WTC11 (cell line): ENCODE results near the gene SPO11. TPM values are rescaled to one million over a fixed set of nuclear protein-coding genes. Genes with fewer than 3 reads are reported as not detected.
A peak's percentile ranks its signal among the peaks of the same experiment; 100 is the strongest.

Experiments used
- ATAC-seq: fragments of 200-7000 bp; cut with Tn5 transposase; 2 replicates; pipeline ENCODE4 v1.10.0; 2021; ENCODE audit warnings: mild to moderate bottlenecking, moderate library complexity
- CTCF ChIA-PET: fragments of 300-600 bp; sonication (Branson Sonifier 250); formaldehyde crosslinking; loops from one replicate; lab custom pipeline; 2021; ENCODE audit warnings: antibody characterized with exemption; lab: Charles Lee
- POLR2A ChIA-PET: fragments of 350-600 bp; sonication (Branson Sonifier 250); formaldehyde crosslinking; loops from one replicate; lab custom pipeline; 2021; ENCODE audit warnings: antibody characterized with exemption; lab: Charles Lee
- DNase-seq: peaks from one replicate; pipeline ENCODE4 v3.0.0; 2021; ENCODE audit warnings: low spot score
- H3K27ac Mint-ChIP-seq: 2 replicates; pipeline ENCODE4 v1.8.0; 2021; ENCODE audit warnings: mixed read lengths
- H3K27me3 Mint-ChIP-seq: 2 replicates; pipeline ENCODE4 v1.8.0; 2021; ENCODE audit warnings: low read depth, mild to moderate bottlenecking, moderate library complexity, mixed read lengths
- H3K36me3 Mint-ChIP-seq: 2 replicates; pipeline ENCODE4 v1.8.0; 2021; ENCODE audit warnings: mixed read lengths
- H3K4me1 Mint-ChIP-seq: 2 replicates; pipeline ENCODE4 v1.8.0; 2022; ENCODE audit warnings: mixed read lengths
- H3K4me3 Mint-ChIP-seq: 2 replicates; pipeline ENCODE4 v1.8.0; 2021; ENCODE audit warnings: mild to moderate bottlenecking, moderate library complexity, mixed read lengths
- H3K9me3 Mint-ChIP-seq: 2 replicates; pipeline ENCODE4 v1.8.0; 2021; ENCODE audit warnings: mixed read lengths
- ARID4B ChIP-seq: sonication (generic); formaldehyde crosslinking; IDR thresholded peaks from 2 replicates; pipeline ENCODE4 v1.8.0; 2023; ENCODE audit warnings: missing genetic modification reagents, mild to moderate bottlenecking, borderline replicate concordance
- ESRRA ChIP-seq: sonication (generic); formaldehyde crosslinking; IDR thresholded peaks from 2 replicates; pipeline ENCODE4 v1.8.1; 2022; ENCODE audit warnings: mild to moderate bottlenecking, missing genetic modification reagents, borderline replicate concordance
- GABPB1 ChIP-seq: sonication (generic); formaldehyde crosslinking; IDR thresholded peaks from 2 replicates; pipeline ENCODE4 v1.8.1; 2023; ENCODE audit warnings: mild to moderate bottlenecking, missing genetic modification reagents
- GRHL2 ChIP-seq: fragments of 250-450 bp; sonication (Bioruptor Pico); IDR thresholded peaks from 2 replicates; pipeline ENCODE4 v1.8.0; 2022; ENCODE audit warnings: mild to moderate bottlenecking, moderate library complexity; ENCODE audit not compliant: insufficient replicate concordance, severe bottlenecking
- GTF2I ChIP-seq: fragments of 250-450 bp; sonication (Bioruptor Pico); conservative IDR thresholded peaks from 2 replicates; pipeline ENCODE4 v1.4.0; 2021; ENCODE audit warnings: mild to moderate bottlenecking
- HMGXB4 ChIP-seq: sonication (generic); formaldehyde crosslinking; IDR thresholded peaks from 2 replicates; pipeline ENCODE4 v1.8.1; 2023; ENCODE audit warnings: mild to moderate bottlenecking, moderate library complexity, missing genetic modification reagents
- MYBL2 ChIP-seq: sonication (generic); formaldehyde crosslinking; IDR thresholded peaks from 2 replicates; pipeline ENCODE4 v1.8.1; 2023; ENCODE audit warnings: mild to moderate bottlenecking, moderate library complexity, missing genetic modification reagents
- NFATC4 ChIP-seq: fragments of 250-450 bp; sonication (Bioruptor Pico); IDR thresholded peaks from 2 replicates; pipeline ENCODE4 v1.9.0; 2021; ENCODE audit warnings: mild to moderate bottlenecking
- NR2C2 ChIP-seq: sonication (generic); formaldehyde crosslinking; IDR thresholded peaks from 2 replicates; pipeline ENCODE4 v1.8.0; 2022; ENCODE audit warnings: mild to moderate bottlenecking, missing genetic modification reagents
- PRDM15 ChIP-seq: sonication (generic); formaldehyde crosslinking; IDR thresholded peaks from 2 replicates; pipeline ENCODE4 v1.8.0; 2022; ENCODE audit warnings: missing genetic modification reagents
- RELA ChIP-seq: sonication (generic); formaldehyde crosslinking; IDR thresholded peaks from 2 replicates; pipeline ENCODE4 v1.8.1; 2022; ENCODE audit warnings: missing genetic modification reagents, mild to moderate bottlenecking, borderline replicate concordance
- ZBTB43 ChIP-seq: sonication (generic); formaldehyde crosslinking; IDR thresholded peaks from 2 replicates; pipeline ENCODE4 v1.8.1; 2023; ENCODE audit warnings: mild to moderate bottlenecking, missing genetic modification reagents
- ZNF423 ChIP-seq: fragments of 250-450 bp; sonication (Bioruptor Pico); IDR thresholded peaks from 2 replicates; pipeline ENCODE4 v2.1.2; 2022; ENCODE audit warnings: mild to moderate bottlenecking, moderate library complexity
- ZNF671 ChIP-seq: fragments of 250-450 bp; sonication (Bioruptor Pico); IDR thresholded peaks from 2 replicates; pipeline ENCODE4 v1.8.0; 2021; ENCODE audit warnings: mild to moderate bottlenecking
- total RNA-seq: library from RNA; stranded (reverse); gene quantifications from 3 replicates; pipeline ENCODE4 v1.2.3, GENCODE V29; 2021
- TF ChIP-seq, protein P1 (sequence below): sonication (generic); formaldehyde crosslinking; IDR thresholded peaks from 2 replicates; pipeline ENCODE4 v1.8.1; 2023; ENCODE audit warnings: mild to moderate bottlenecking, missing genetic modification reagents, borderline replicate concordance
- TF ChIP-seq, protein P2 (sequence below): fragments of 200-600 bp; IDR thresholded peaks from 2 replicates; pipeline ENCODE4 v1.8.0; 2022; ENCODE audit warnings: antibody characterized with exemption

The SPO11 gene
- total RNA-seq, 1 experiment from 2014 or later = not detected

DNA sequence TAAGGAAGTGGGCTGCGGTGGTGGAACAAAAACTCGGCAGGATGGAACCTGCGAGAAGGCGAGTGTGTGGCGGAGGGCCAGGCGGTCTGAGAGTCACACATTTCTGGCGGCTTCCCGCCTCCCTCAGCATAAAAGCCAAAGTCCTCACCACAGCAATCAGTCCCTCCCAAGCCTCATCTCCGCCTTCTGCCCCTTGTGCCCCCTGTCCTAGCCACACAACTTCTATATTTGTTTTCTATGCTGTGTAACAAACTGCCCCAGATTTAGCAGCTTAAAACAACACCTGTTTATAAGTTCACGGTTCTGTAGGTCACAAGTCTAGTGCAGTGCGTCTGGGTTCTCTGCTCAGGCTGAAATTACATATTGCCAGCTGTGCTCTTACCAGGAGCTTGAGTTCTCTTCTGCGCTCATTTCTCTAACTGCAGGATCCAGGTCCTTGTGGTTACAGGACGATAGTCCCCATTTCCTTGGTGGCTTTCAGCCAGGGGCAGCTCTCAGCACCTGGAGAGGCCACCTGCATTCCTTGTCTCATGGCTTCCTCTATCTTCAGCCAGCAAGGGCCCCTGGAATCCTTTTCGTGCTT, 11.7 kb upstream of the SPO11 start:
- ATAC-seq = no peak
- CTCF ChIA-PET = interaction anchor here (0.5 to 1.5 kb wide), 2 partner anchors 71 to 226 kb away, joined by 3 to 4 read pairs; no protein-coding TSS in a partner anchor
- Mint-ChIP-seq H3K27ac (peak overlapping the region; percentile 42; the same call in 1 of the 2 replicates), H3K36me3 (no peaks in the 10 kb centered on the region), H3K9me3 (no peaks in the 10 kb centered on the region), H3K27me3 (no peaks in the 10 kb centered on the region; the same call in 1 of the 2 replicates), H3K4me3 (no peak overlapping the region), H3K4me1 (peaks cover 9% of the 10 kb centered on the region)
- POLR2A ChIA-PET = interaction anchor here (1.1 kb wide), 1 partner anchor 77 kb away, joined by 3 read pairs; no protein-coding TSS in a partner anchor
- TF ChIP-seq, protein P1, sequence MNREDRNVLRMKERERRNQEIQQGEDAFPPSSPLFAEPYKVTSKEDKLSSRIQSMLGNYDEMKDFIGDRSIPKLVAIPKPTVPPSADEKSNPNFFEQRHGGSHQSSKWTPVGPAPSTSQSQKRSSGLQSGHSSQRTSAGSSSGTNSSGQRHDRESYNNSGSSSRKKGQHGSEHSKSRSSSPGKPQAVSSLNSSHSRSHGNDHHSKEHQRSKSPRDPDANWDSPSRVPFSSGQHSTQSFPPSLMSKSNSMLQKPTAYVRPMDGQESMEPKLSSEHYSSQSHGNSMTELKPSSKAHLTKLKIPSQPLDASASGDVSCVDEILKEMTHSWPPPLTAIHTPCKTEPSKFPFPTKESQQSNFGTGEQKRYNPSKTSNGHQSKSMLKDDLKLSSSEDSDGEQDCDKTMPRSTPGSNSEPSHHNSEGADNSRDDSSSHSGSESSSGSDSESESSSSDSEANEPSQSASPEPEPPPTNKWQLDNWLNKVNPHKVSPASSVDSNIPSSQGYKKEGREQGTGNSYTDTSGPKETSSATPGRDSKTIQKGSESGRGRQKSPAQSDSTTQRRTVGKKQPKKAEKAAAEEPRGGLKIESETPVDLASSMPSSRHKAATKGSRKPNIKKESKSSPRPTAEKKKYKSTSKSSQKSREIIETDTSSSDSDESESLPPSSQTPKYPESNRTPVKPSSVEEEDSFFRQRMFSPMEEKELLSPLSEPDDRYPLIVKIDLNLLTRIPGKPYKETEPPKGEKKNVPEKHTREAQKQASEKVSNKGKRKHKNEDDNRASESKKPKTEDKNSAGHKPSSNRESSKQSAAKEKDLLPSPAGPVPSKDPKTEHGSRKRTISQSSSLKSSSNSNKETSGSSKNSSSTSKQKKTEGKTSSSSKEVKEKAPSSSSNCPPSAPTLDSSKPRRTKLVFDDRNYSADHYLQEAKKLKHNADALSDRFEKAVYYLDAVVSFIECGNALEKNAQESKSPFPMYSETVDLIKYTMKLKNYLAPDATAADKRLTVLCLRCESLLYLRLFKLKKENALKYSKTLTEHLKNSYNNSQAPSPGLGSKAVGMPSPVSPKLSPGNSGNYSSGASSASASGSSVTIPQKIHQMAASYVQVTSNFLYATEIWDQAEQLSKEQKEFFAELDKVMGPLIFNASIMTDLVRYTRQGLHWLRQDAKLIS (CRISPR knock-in tag) = no peak
- TF ChIP-seq NR2C2 (CRISPR knock-in tag) = no peak
- DNase-seq = no peak

- H3K27me3 Mint-ChIP-seq = no peaks in the 10 kb centered on the region; the same call in 1 of the 2 replicates
- H3K4me1 Mint-ChIP-seq = peaks cover 16% of the 10 kb centered on the region
- no peaks in the 10 kb centered on the region for H3K36me3 Mint-ChIP-seq
- ATAC-seq (no peak), DNase-seq (no peak)
- no peak overlapping the region for H3K4me3 Mint-ChIP-seq
- H3K9me3 Mint-ChIP-seq = no peaks in the 10 kb centered on the region
- ChIA-PET CTCF (no interaction called here), POLR2A (no interaction called here)
- H3K27ac Mint-ChIP-seq = no peak overlapping the region
- no peak for TF ChIP-seq ZNF423
- no peak for TF ChIP-seq GRHL2 (CRISPR knock-in tag)
- TF ChIP-seq MYBL2 (CRISPR knock-in tag) = no peak
- TF ChIP-seq ARID4B (CRISPR knock-in tag) = no peak
- no peak for TF ChIP-seq ESRRA (CRISPR knock-in tag)
- TF ChIP-seq GTF2I (CRISPR knock-in tag) = no peak
- no peak for TF ChIP-seq PRDM15 (CRISPR knock-in tag)
- TF ChIP-seq HMGXB4 (CRISPR knock-in tag) = no peak
- no peak for TF ChIP-seq NFATC4
- TF ChIP-seq RELA (CRISPR knock-in tag) = no peak
- no peak for TF ChIP-seq ZNF671 (CRISPR knock-in tag)
- TF ChIP-seq, protein P2, sequence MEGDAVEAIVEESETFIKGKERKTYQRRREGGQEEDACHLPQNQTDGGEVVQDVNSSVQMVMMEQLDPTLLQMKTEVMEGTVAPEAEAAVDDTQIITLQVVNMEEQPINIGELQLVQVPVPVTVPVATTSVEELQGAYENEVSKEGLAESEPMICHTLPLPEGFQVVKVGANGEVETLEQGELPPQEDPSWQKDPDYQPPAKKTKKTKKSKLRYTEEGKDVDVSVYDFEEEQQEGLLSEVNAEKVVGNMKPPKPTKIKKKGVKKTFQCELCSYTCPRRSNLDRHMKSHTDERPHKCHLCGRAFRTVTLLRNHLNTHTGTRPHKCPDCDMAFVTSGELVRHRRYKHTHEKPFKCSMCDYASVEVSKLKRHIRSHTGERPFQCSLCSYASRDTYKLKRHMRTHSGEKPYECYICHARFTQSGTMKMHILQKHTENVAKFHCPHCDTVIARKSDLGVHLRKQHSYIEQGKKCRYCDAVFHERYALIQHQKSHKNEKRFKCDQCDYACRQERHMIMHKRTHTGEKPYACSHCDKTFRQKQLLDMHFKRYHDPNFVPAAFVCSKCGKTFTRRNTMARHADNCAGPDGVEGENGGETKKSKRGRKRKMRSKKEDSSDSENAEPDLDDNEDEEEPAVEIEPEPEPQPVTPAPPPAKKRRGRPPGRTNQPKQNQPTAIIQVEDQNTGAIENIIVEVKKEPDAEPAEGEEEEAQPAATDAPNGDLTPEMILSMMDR = no peak
- TF ChIP-seq ZBTB43 (CRISPR knock-in tag) = no peak
- no peak for TF ChIP-seq GABPB1 (CRISPR knock-in tag)
Observed at GRCh38 chr20:57319584-57319983, 10.0 kb upstream of the SPO11 start.
